ENCODE results near the gene STAT4. TPM values are rescaled to one million over a fixed set of nuclear protein-coding genes. Genes with fewer than 3 reads are reported as not detected.
A peak's percentile ranks its signal among the peaks of the same experiment; 100 is the strongest.

STAT4 gene
- total RNA-seq, 1 donor from 2014 or later: 3.0 TPM

GRCh38 chr2:191145769-191146471, 4.9 kb downstream of the STAT4 start:
- no peak for DNase-seq (ENCODE audit: low read depth)

GRCh38 chr2:191144217-191144616, 6.6 kb downstream of the STAT4 start:
- DNase-seq (ENCODE audit: low read depth): no peak

GRCh38 chr2:191143791-191144190, 7.0 kb downstream of the STAT4 start:
- no peak for DNase-seq (ENCODE audit: low read depth)

- DNase-seq (ENCODE audit: low read depth): no peak
Observed at GRCh38 chr2:191128911-191129304, 21.9 kb downstream of the STAT4 start.

GRCh38 chr2:191128172-191128910, 22.5 kb downstream of the STAT4 start:
- no peak for DNase-seq (ENCODE audit: low read depth)

GRCh38 chr2:191127235-191127634, 23.6 kb downstream of the STAT4 start:
- DNase-seq (ENCODE audit: low read depth): no peak

GRCh38 chr2:191126386-191127085, 24.3 kb downstream of the STAT4 start:
- DNase-seq (ENCODE audit: low read depth): no peak

GRCh38 chr2:191125646-191126045, 25.1 kb downstream of the STAT4 start:
- no peak for DNase-seq (ENCODE audit: low read depth)

GRCh38 chr2:191122638-191123294, 28.0 kb downstream of the STAT4 start:
- no peak for DNase-seq (ENCODE audit: low read depth)

- no peak for DNase-seq (ENCODE audit: low read depth)
Observed at GRCh38 chr2:191117341-191117740, 33.5 kb downstream of the STAT4 start.

GRCh38 chr2:191115804-191116203, 35.0 kb downstream of the STAT4 start:
- DNase-seq (ENCODE audit: low read depth): peak; percentile 18

- DNase-seq (ENCODE audit: low read depth): peak; percentile 10
Observed at GRCh38 chr2:191115391-191115790, 35.4 kb downstream of the STAT4 start.

- no peak for DNase-seq (ENCODE audit: low read depth)
Observed at GRCh38 chr2:191114403-191114886, 36.3 kb downstream of the STAT4 start.

GRCh38 chr2:191113761-191114160, 37.0 kb downstream of the STAT4 start:
- no peak for DNase-seq (ENCODE audit: low read depth)

- DNase-seq (ENCODE audit: low read depth): no peak
Observed at GRCh38 chr2:191112448-191112901, 38.3 kb downstream of the STAT4 start.

- peak; percentile 2 for DNase-seq (ENCODE audit: low read depth)
Observed at GRCh38 chr2:191109888-191110287, 40.9 kb downstream of the STAT4 start.

- no peak for DNase-seq (ENCODE audit: low read depth)
Observed at GRCh38 chr2:191108331-191108730, 42.5 kb downstream of the STAT4 start.

- peak; percentile 9 for DNase-seq (ENCODE audit: low read depth)
Observed at GRCh38 chr2:191105082-191105481, 45.7 kb downstream of the STAT4 start.

- DNase-seq (ENCODE audit: low read depth): no peak
Observed at GRCh38 chr2:191103774-191104173, 47.0 kb downstream of the STAT4 start.

- no peak for DNase-seq (ENCODE audit: low read depth)
Observed at GRCh38 chr2:191100216-191100615, 50.6 kb downstream of the STAT4 start.

GRCh38 chr2:191087311-191087710, 63.5 kb downstream of the STAT4 start:
- DNase-seq (ENCODE audit: low read depth): no peak

GRCh38 chr2:191086706-191087105, 64.1 kb downstream of the STAT4 start:
- DNase-seq (ENCODE audit: low read depth): no peak
